GM18502 (cell line): ENCODE data around the gene ADRM1.
A peak's percentile ranks its signal among the peaks of the same experiment; 100 is the strongest.

Experiments used
- ATAC-seq: cut with Tn5 transposase; IDR thresholded peaks from one replicate; pipeline ENCODE4 v1.9.1; 2021; ENCODE audit warnings: mild to moderate bottlenecking; ENCODE audit not compliant: unreplicated experiment, poor library complexity

Gene ADRM1

DNA sequence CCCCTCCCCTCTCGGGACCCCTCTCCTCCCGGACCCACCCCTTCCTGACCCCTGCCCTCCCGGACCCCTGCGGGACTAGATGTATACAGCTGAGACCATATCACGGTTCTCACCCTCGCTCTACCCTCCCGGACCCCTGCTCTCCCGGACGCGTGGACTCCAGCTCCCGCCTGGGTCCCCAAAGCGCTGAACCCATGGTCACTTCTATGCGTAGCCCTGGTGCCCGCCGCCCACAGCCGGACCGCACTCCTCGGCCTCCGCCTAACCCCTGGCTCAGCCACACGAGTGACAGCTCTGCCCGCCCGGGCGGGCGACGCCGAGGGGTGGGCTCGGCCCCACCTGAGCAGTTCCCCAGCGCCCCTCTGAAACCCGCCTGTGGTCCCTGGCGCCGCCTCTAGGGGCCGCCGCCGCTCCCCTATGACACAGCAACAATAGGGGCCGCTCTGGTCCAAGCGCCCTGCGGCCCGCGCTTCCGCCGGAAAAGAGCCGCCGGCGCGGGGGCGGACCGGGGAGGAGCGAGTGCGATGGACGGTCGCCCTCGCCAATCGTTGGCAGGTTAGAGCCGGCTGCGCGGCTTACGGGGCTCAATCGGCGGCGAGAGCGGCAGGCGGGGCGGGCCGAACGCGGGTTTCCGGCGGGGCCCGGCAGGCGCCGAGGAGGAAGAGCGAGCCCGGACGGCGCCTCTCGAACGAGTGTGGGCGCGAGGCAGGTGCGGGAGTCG lies at the start of gene ADRM1:
TSS of gene ADRM1 (plus strand) at position 657 of the 721 bp plus-strand sequence. CDS start 572 bp downstream, outside the sequence.
- peak; percentile 85 for ATAC-seq

- no peak for ATAC-seq
Observed at GRCh38 chr20:62253398-62253797, 49.4 kb upstream of the ADRM1 start.

- no peak for ATAC-seq
Observed at GRCh38 chr20:62254021-62254724, 48.6 kb upstream of the ADRM1 start.

- no peak for ATAC-seq
Observed at GRCh38 chr20:62255976-62256375, 46.8 kb upstream of the ADRM1 start.

DNA sequence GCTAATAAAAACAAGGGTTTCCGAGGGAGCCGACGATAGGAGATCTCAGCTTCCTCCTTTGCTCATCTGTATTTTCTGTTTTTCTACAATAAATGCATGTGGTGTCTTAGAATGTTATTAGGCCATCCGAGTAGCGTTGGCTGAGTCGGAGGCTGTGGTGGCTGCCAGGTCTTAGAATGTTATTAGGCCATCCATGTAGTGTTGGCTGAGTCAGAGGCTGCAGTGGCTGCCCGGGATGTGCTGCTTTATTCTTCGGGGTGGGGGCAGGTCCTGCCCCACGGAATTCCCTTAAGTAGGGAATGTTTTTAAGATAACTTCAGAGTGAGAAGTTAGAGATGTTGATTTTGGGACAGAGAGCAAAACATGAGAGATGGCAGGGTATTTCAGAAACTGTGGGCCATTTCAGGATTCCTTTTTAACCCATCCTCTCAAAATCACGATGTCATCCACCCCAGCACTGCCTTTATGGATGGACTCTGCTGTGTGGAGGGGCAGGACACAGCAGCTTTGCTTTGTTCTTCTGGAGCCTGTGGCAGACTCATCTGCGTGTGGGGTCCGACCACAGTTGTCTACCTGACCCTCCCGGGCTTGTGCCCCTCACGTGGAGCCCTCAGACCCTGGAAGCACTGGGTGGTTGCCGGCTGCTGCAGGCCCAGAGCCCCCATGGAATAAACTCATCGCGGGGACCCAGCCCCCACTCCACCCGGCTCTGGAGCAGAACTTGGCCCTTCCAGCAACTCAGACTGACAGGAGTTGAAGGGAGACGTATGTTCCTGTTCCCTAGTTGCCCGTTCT lies 44.1 kb upstream of the ADRM1 start:
- no peak for ATAC-seq

DNA sequence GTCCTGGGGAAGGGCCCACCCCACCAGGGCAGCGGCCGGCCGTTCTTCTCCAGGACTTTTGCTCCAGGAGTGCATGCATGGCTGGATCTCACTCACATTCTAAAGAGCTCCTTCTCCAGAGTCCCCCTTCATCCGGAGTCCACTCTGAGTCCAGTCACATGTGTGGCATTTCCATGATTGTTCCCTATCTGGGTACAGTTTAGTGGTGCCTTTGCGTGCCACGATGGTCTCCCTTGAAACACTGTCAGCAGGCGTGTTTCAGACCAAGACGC lies 43.6 kb upstream of the ADRM1 start:
- no peak for ATAC-seq

GRCh38 chr20:62262064-62262463 lies 40.7 kb upstream of the ADRM1 start:
- ATAC-seq = no peak

DNA sequence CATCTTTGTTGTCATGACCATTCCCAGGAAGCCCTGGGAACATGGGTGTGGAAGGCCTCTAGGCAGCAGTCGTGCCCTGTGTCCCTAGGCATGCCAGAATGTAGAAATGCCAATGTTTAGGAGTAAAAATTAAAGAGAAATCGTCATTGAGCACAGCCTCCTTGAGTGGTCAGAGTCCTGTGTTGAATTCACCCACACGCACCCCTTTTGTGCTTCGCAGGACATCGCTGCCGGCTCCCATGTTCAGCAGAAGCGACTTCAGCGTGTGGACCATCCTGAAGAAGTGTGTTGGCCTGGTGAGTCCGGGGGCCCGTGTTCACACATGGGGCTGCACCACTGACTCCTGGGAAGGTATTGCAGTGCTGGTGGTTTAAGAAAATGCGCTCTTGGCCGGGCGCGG lies 39.4 kb upstream of the ADRM1 start:
- ATAC-seq = no peak

GRCh38 chr20:62265365-62265764 lies 37.4 kb upstream of the ADRM1 start:
- ATAC-seq = no peak

- ATAC-seq = no peak
Observed at GRCh38 chr20:62266340-62266739, 36.5 kb upstream of the ADRM1 start.

DNA sequence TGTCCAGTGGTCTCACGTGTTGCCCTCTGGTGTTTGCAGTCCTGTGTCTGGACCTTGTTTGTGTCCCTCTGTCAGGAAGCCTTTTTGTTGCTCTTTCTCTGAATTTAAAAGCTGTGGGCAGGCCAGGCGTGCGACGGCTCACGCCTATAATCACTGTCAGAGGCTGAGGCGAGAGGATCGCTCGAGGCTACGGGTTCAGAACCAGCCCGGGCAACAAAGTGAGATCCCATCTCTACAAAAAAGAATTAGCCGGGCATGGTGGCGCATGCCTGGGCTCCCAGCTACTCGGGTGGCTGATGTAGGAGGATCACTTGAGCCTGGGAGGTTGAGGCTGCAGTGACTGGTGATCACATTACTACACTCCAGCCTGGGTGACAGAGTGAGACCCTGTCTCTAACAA lies 35.9 kb upstream of the ADRM1 start:
- ATAC-seq = no peak

- ATAC-seq = no peak
Observed at GRCh38 chr20:62267543-62267942, 35.3 kb upstream of the ADRM1 start.

- ATAC-seq = no peak
Observed at GRCh38 chr20:62268228-62268900, 34.4 kb upstream of the ADRM1 start.

GRCh38 chr20:62269378-62269777 lies 33.4 kb upstream of the ADRM1 start:
- no peak for ATAC-seq

GRCh38 chr20:62269871-62270270 lies 32.9 kb upstream of the ADRM1 start:
- no peak for ATAC-seq

DNA sequence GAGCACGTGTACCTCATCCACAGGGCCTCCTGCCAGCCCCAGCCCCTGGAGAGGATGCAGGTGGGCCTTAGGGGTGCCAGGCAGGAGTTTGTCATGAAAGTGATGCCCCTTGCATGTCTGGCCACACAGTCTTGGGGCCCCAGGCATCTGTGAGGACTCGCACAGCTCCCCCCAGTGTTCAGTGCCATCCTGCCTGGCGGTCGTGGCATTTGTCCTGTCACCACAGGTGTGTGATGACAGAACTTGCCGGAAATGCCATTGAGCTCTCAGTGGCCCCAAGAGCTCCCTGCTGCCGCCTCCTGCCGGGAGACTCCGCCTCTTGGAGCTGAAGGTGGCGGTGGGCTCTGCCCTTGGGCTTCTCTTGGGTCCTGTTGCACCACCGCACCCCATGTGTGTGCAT lies 30.6 kb upstream of the ADRM1 start:
- ATAC-seq = no peak

DNA sequence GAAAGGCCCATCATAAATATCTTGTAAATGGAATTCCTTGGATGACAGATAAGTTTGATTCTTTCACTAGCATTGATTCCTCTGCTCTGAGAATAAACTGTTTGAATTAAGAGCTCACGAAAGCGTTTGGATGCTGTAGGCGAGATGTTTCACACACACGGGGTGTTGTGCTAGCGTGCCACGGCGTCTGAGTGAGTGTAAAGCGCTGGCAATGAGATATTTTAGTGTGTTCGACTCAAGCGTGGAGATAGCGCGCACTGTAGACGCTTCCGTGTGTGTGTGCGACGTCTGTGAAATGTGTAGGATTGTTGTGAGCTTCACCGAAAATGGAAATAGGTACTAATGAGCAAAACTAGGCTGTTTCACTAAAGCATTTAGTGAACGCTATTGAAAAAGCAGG lies 29.4 kb upstream of the ADRM1 start:
- no peak for ATAC-seq

DNA sequence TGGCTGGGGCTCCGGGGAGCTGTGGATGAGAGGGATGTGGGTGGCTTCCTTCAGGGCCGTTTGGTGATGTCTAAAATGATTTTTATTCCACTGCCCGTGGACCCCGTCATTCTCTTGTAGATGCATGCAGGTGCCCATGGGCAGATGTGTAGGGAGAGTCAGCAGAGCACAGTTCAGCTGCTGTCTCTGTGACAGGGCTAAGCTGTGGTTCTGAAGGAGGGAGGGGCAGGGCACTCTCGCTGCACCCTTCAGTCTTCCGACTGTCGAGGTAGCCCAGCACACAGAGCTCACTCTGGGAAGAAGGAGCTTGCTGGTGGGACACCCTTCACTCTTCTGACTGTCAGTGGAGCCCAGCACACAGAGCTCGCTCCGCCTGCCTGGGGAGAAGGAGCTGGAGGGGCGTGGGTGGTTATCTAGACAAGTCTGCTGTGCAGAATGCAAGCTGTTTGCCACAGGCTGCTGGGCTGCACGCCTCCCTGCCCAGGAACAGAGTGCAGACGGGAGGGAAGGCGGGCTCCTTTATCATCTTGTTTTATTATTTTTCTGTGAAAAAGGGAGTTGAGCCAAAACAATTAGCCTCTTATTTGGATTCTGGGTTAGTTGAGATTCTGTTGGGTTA lies 28.4 kb upstream of the ADRM1 start:
- no peak for ATAC-seq

- ATAC-seq = no peak
Observed at GRCh38 chr20:62275219-62275618, 27.6 kb upstream of the ADRM1 start.

GRCh38 chr20:62276439-62276838 lies 26.4 kb upstream of the ADRM1 start:
- ATAC-seq = no peak
